Measurements from ENCODE around the gene STK17B. TPM values are rescaled to one million over a fixed set of nuclear protein-coding genes. Genes with fewer than 3 reads are reported as not detected.

The STK17B gene
- total and polyA plus RNA-seq, 2 of the 13 experiments (the other 11 are each of a cell fraction or from before 2014, with no cell fraction given), result 1.6 to 4.5 TPM

- TF ChIP-seq ZNF569 (CRISPR knock-in tag; IDR thresholded peaks at IDR 0.05; ENCODE audit: borderline replicate concordance) (0 out of 2 replicates have a peak, but pooled peaks have one; percentile 68), ZNF101 (CRISPR knock-in tag; IDR thresholded peaks at IDR 0.05; ENCODE audit: borderline replicate concordance, low read depth) (no peak), IRF1 (CRISPR knock-in tag; IDR thresholded peaks at IDR 0.05; ENCODE audit: low read depth) (no peak), PRDM4 (CRISPR knock-in tag; IDR thresholded peaks at IDR 0.05; ENCODE audit: borderline replicate concordance) (peak; percentile 75; the same call in 1 of the 2 replicates), TBX2 (CRISPR knock-in tag; IDR thresholded peaks at IDR 0.05; ENCODE audit: borderline replicate concordance) (peak; percentile 45; the same call in 1 of the 2 replicates), SMAD1 (CRISPR knock-in tag; IDR thresholded peaks at IDR 0.05; ENCODE audit: borderline replicate concordance, low read depth) (no peak), TRIM24 (CRISPR knock-in tag; IDR thresholded peaks at IDR 0.05) (no peak), HMG20A (CRISPR knock-in tag; IDR thresholded peaks at IDR 0.05; ENCODE audit: borderline replicate concordance) (no peak), IRX3 (CRISPR knock-in tag; IDR thresholded peaks at IDR 0.05; ENCODE audit: borderline replicate concordance, low read depth) (no peak), CBFB (CRISPR knock-in tag; IDR thresholded peaks at IDR 0.05) (0 out of 2 replicates have a peak, but pooled peaks have one; percentile 23), KDM6A (CRISPR knock-in tag; IDR thresholded peaks at IDR 0.05; ENCODE audit: low read depth) (no peak), HNRNPK (IDR thresholded peaks at IDR 0.05; ENCODE audit: low read depth, low read length, poor library complexity, severe bottlenecking) (no peak), ZKSCAN8 (CRISPR knock-in tag; IDR thresholded peaks at IDR 0.05; ENCODE audit: borderline replicate concordance) (0 out of 2 replicates have a peak, but pooled peaks have one; percentile 9), NFE2 (CRISPR knock-in tag; IDR thresholded peaks at IDR 0.05) (no peak), NPAS2 (CRISPR knock-in tag; IDR thresholded peaks at IDR 0.05; ENCODE audit: borderline replicate concordance) (no peak), ZSCAN21 (CRISPR knock-in tag; IDR thresholded peaks at IDR 0.05; ENCODE audit: borderline replicate concordance) (no peak), ZSCAN20 (CRISPR knock-in tag; IDR thresholded peaks at IDR 0.05; ENCODE audit: borderline replicate concordance) (peak; percentile 80; the same call in 1 of the 2 replicates), BHLHE40 (IDR thresholded peaks at IDR 0.05; ENCODE audit: low read length) (peak; percentile 91), DRAP1 (CRISPR knock-in tag; IDR thresholded peaks at IDR 0.05) (peak; percentile 84), CREB3 (CRISPR knock-in tag; IDR thresholded peaks at IDR 0.05) (peak; percentile 73), ZNF263 (CRISPR knock-in tag; IDR thresholded peaks at IDR 0.05) (peak; percentile 17), REXO4 (CRISPR knock-in tag; IDR thresholded peaks at IDR 0.05; ENCODE audit: borderline replicate concordance) (no peak), ZNF282 (IDR thresholded peaks at IDR 0.05; ENCODE audit: partially characterized antibody) (no peak), TIGD3 (CRISPR knock-in tag; IDR thresholded peaks at IDR 0.05; ENCODE audit: borderline replicate concordance) (no peak)
Observed at GRCh38 chr2:196171248-196171871, at the start of gene STK17B (continued).

Data from HepG2 (cell line).